GM13977 (cell line): ENCODE measurements around the gene MTF1.
A peak's percentile ranks its signal among the peaks of the same experiment; 100 is the strongest.
"Not testable (repeated sequence)": the region's sequence is repeated elsewhere in the genome, so short reads cannot be mapped to it uniquely, and the experiment has no call there.

Source experiments
- DNase-seq: peaks from one replicate; pipeline ENCODE4 v3.0.0; 2012; ENCODE audit warnings: low spot score
- in situ Hi-C: fragments of 300-500 bp; cut with MboI; formaldehyde crosslinking; loops from one replicate; pipeline ENCODE4 v1.12.0; 2022; ENCODE audit warnings: low sequenced_read_pairs, low pct_unique_long_range_greater_than_20kb, mixed read lengths, inconsistent platforms; ENCODE audit not compliant: unreplicated experiment
- TF ChIP-seq, protein P1 (sequence below): IDR thresholded peaks from 2 replicates; pipeline ENCODE4 v1.5.1; 2012; ENCODE audit warnings: mild to moderate bottlenecking, control low read depth; ENCODE audit not compliant: insufficient read depth; ENCODE audit errors: extremely low read depth, missing control alignments

Gene MTF1

GRCh38 chr1:37901191-37901892 is 42.0 kb upstream of the MTF1 start:
- peak; percentile 54 for DNase-seq
- in situ Hi-C loops, result no loop called here
- TF ChIP-seq, protein P1, sequence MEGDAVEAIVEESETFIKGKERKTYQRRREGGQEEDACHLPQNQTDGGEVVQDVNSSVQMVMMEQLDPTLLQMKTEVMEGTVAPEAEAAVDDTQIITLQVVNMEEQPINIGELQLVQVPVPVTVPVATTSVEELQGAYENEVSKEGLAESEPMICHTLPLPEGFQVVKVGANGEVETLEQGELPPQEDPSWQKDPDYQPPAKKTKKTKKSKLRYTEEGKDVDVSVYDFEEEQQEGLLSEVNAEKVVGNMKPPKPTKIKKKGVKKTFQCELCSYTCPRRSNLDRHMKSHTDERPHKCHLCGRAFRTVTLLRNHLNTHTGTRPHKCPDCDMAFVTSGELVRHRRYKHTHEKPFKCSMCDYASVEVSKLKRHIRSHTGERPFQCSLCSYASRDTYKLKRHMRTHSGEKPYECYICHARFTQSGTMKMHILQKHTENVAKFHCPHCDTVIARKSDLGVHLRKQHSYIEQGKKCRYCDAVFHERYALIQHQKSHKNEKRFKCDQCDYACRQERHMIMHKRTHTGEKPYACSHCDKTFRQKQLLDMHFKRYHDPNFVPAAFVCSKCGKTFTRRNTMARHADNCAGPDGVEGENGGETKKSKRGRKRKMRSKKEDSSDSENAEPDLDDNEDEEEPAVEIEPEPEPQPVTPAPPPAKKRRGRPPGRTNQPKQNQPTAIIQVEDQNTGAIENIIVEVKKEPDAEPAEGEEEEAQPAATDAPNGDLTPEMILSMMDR, result no peak

DNA sequence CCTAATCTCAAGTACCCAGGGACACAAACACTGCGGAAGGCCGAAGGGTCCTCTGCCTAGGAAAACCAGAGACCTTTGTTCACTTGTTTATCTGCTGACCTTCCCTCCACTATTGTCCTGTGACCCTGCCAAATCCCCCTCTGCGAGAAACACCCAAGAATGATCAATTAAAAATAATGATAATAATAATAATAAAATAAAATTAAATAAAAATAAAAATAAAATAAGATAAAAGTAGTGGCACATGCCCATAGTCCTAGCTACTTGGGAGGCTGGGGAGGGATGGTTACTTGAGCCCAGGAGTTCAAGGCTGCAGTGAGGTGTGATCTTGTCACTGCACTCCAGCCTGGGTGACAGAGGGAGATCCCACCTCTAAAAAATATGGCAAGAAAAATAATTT is 38.2 kb upstream of the MTF1 start:
- not testable (repeated sequence) for DNase-seq
- in situ Hi-C loops, result loop anchor here (10.0 kb wide), 1 partner anchor 77 kb away; no protein-coding TSS in a partner anchor

GRCh38 chr1:37893673-37894072 is 34.3 kb upstream of the MTF1 start:
- in situ Hi-C loops, result loop anchor here (10.0 kb wide), 1 partner anchor 81 kb away; no protein-coding TSS in a partner anchor
- DNase-seq, result no peak
- TF ChIP-seq, protein P1, result no peak

- TF ChIP-seq, protein P1, result no peak
- in situ Hi-C loops, result loop anchor here (10.0 kb wide), 1 partner anchor 82 kb away; no protein-coding TSS in a partner anchor
- DNase-seq, result no peak
Measured at GRCh38 chr1:37892151-37893047, 33.0 kb upstream of the MTF1 start.

- DNase-seq, result peak; percentile 59
- in situ Hi-C loops, result loop anchor here (10.0 kb wide), 1 partner anchor 84 kb away; no protein-coding TSS in a partner anchor
- TF ChIP-seq, protein P1, result peak; percentile 65
Measured at GRCh38 chr1:37890378-37891014, 31.1 kb upstream of the MTF1 start.

DNA sequence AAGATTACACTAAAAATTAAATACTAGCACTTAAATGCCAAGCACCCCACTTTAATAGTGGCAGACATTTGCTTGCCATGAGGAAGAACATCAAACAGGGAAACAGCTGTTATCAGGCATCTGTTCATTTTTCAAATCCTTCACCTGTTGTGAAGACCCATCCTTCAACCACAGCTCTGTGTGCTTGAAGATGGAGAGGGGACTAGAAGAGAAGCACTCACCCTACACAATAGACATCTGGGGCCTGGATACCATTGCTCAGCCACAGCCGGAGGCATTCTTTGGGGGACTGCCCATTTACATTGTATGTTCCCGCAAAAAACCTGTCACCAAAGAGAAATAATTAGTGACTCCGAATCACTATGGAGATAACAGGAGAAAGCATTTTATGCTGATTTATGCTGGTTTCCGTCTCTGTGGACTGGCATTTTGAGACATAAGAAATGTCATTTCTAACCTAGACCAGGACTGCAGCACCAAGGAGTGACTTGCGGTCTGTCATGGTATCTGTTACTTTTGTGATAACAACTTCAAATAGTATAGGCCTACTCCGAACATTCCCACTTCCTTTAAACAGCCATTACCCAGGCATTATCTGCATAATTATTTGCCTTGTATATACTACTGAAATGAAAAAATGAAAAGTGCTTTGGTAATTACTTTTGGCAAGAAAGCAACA is 28.8 kb upstream of the MTF1 start:
- no peak for DNase-seq
- in situ Hi-C loops, result no loop called here
- TF ChIP-seq, protein P1, result no peak
